Brain microvascular endothelial cell (primary cell): Measurements from ENCODE around the gene CHRNA4.

ENCODE experiments used
- DNase-seq: peaks from one replicate; pipeline ENCODE4 v3.0.0-alpha.2; 2020
- H3K27ac ChIP-seq: fragments of 250-450 bp; sonication (Bioruptor Pico); 2 replicates; pipeline ENCODE4 v1.5.1; 2020; ENCODE audit warnings: mild to moderate bottlenecking, moderate library complexity
- H3K27me3 ChIP-seq: fragments of 250-450 bp; sonication (Bioruptor Pico); replicated peaks from 2 replicates; pipeline ENCODE4 v1.5.1; 2020; ENCODE audit warnings: mild to moderate bottlenecking
- H3K36me3 ChIP-seq: fragments of 250-450 bp; sonication (Bioruptor Pico); replicated peaks from 2 replicates; pipeline ENCODE4 v1.5.1; 2020; ENCODE audit warnings: mild to moderate bottlenecking
- H3K4me3 ChIP-seq: 2 replicates; pipeline ENCODE4 v1.5.1; 2011; ENCODE audit warnings: low read depth, mild to moderate bottlenecking, control low read depth, low read length, moderate library complexity
- in situ Hi-C: cut with HindIII; loops from 2 replicates; pipeline ENCODE4 v1.10.0; 2017; ENCODE audit warnings: low sequenced_read_pairs, low pct_ligation_motif_present
- TF ChIP-seq, protein P1 (sequence below): IDR thresholded peaks from 2 replicates; pipeline ENCODE4 v1.5.1; 2011; ENCODE audit warnings: low read depth, mild to moderate bottlenecking, moderate library complexity, low read length, control low read depth, inconsistent platforms; ENCODE audit errors: missing control alignments

Gene CHRNA4

DNA sequence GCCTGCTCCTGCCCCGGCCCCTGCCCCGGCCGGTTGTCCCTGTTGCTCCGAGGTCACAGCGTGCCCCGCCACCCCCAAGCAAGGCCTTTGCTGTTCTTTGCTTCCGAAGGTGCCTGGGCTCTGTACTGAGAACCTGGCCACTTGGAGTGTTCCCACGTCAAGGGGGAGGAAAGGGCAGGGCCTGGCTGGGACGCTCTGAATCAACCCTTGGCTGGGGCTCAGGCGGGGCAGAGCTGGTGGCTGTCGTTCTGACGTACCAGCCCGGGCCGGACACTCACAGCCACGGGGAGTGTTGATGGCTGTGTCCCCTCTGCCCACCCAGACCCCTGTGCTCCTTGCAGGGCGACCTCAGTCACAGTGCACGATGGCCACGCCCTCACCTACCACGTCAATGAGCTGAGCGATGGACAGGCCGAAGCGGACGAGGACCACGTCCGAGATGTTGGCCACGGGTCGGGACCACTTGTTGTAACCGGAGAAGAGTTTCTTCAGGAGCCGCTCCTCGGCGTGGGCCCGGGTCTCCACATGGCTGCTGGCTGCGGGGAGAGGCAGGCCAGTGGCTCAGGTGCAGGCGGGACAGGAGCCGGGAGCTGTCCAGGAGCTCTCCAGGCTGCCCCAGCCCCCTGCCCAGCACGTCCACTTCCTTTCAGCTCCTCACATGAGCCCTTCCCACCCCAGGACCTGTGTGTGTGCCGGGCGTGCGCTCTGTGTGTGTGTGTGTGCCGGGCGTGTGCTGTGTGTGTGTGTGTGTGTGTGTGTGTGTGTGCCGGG, 1.8 kb downstream of the CHRNA4 start:
- DNase-seq = no peak
- Histone ChIP-seq H3K4me3 (no peak overlapping the region), H3K36me3 (no peaks in the 10 kb centered on the region), H3K27ac (no peak overlapping the region), H3K27me3 (peaks cover 19% of the 10 kb centered on the region)
- in situ Hi-C loops = no loop called here
- TF ChIP-seq, protein P1, sequence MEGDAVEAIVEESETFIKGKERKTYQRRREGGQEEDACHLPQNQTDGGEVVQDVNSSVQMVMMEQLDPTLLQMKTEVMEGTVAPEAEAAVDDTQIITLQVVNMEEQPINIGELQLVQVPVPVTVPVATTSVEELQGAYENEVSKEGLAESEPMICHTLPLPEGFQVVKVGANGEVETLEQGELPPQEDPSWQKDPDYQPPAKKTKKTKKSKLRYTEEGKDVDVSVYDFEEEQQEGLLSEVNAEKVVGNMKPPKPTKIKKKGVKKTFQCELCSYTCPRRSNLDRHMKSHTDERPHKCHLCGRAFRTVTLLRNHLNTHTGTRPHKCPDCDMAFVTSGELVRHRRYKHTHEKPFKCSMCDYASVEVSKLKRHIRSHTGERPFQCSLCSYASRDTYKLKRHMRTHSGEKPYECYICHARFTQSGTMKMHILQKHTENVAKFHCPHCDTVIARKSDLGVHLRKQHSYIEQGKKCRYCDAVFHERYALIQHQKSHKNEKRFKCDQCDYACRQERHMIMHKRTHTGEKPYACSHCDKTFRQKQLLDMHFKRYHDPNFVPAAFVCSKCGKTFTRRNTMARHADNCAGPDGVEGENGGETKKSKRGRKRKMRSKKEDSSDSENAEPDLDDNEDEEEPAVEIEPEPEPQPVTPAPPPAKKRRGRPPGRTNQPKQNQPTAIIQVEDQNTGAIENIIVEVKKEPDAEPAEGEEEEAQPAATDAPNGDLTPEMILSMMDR = no peak

DNA sequence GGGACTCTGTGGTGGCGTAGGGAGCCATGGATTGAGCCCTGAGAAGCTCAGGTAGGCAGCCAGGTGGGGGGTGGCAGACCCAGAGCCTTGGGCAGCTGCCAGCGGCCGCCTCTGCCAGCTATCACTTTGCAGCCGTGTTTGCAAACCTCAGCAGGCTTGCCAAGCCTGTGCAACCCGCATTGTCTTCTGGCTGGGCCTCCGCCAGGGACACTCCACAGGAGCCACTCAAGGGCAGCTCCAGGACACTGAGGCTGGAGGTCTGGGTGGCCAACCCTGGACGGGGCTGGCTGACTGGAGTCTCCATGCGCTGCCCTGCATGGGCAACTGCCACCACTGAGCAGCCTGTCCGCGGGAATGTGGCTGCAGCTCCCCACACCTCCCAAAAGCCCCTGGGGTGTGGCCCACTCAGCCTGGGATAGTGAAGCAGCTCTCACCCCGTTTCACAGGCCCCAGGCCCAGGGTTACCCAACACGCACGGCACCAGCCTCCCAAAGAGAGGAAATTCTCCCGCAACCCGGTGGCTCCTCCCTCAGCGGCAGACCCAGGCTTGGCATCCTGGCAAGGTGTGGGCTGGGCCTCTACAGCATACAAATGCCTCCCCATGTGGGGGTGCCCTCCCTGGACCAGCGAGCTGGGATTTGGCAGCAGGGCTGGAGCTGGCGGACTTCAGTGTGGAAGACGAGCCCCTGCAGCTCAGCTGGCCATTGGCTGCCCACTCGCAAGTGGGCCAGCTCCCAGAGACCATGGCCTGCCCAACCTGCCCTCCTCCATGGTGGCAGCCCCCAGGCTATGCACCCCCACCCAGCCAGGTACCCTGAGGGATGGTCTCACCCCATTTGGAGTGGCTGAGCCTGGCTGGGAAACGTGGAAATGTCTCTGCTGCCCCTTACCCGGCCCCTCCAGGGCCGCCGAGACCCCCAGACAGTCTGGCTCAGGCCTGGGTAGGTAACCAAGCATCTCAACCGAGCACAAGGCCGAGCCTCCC, 2.9 kb downstream of the CHRNA4 start:
- DNase-seq = no peak
- no peak overlapping the region for H3K27ac ChIP-seq
- H3K36me3 ChIP-seq = no peaks in the 10 kb centered on the region
- TF ChIP-seq, protein P1 = no peak
- in situ Hi-C loops = no loop called here
- H3K27me3 ChIP-seq = peaks cover 19% of the 10 kb centered on the region
- H3K4me3 ChIP-seq = no peak overlapping the region

DNA sequence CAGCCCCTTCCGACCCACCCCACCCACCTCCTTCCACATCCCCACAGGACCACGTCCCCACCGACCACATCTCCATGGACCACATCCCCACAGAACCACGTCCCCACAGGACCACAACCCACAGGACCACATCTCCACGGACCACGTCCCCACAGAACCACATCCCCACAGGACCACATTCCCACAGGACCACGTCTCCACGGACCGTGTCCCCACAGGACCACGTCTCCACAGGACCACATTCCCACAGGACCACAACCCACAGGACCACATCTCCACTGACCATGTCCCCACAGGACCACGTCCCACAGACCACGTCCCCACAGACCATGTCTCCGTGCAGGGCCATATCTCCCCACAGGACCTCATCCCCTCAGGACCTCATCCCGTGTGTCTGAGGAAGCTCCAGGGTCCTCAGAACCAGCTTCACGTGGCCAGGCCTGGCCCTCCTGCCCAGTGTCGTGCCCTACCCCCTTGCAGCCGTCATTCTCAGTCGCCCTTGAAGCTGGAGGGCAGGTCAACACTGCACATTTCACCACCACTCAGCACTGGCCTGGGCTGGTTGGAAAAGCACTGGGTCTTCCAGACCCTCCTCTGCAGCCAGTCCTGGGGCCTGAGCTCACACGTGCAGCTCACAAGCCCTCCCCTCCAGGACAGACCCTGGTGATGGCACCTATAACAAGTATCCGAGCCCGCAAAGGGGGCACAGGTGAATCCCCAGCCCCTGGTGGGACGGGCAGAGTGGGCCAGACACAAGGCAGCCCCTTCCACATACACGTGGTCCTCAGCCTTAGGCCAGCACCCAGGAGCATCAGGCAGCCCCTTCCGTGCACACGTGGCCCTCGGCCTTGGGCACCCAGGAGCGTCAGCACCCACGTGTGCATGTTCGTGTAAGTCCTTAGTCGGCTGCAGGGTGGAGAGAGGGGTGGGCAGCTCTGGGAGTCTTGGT, 3.9 kb downstream of the CHRNA4 start:
- H3K4me3 ChIP-seq = no peak overlapping the region
- no peak for DNase-seq
- TF ChIP-seq, protein P1 = no peak
- peaks cover 17% of the 10 kb centered on the region for H3K27me3 ChIP-seq
- H3K27ac ChIP-seq = no peak overlapping the region
- in situ Hi-C loops = no loop called here
- H3K36me3 ChIP-seq = no peaks in the 10 kb centered on the region

DNA sequence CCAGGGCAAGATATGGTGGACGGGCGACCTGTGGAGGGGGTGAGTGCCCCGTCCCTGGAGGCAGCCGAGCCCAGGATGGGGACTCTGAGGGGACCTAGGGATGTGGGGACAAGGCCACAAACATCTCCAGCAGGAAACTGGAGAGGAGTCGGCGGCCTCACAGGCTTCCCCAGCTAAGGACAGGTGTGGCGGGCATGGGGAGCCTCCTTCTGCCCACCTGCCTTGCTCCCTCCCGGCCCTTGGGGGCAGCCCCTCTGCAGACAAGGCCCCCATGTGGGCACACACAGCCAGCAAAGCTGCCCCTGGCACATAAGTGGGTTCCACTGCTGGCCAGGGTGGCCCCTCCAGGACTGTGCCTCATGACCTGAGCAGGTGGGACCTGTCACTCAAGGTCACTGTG, 4.6 kb downstream of the CHRNA4 start:
- Histone ChIP-seq H3K4me3 (no peak overlapping the region), H3K27ac (no peak overlapping the region), H3K27me3 (peaks cover 10% of the 10 kb centered on the region), H3K36me3 (no peaks in the 10 kb centered on the region)
- in situ Hi-C loops = no loop called here
- TF ChIP-seq, protein P1 = no peak
- DNase-seq = no peak

DNA sequence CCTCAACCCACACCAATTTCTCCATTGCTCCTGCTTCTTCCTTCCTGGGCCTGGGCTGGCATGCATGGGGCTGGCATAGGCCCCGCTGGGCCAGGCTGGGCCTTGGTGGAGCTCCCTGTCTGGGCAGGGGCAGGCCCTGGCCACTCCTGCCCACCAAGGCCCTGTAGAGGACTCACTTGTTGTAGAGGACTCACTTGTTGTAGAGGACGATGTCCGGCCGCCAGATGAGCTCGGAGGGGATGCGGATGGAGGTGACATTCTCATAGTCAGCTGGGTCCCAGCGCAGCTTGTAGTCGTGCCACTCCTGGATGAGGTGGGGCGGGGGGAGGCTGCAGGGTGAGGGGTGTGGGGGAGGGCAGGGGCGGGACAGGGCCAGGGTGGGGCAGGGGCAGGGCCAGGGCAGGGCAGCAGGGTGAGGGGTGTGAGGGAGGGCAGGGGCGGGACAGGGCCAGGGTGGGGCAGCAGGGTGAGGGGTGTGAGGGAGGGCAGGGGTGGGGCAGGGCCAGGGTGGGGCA, 5.3 kb downstream of the CHRNA4 start:
- no peak for DNase-seq
- TF ChIP-seq, protein P1 = no peak
- in situ Hi-C loops = no loop called here
- Histone ChIP-seq H3K27me3 (peaks cover 7% of the 10 kb centered on the region), H3K27ac (no peak overlapping the region), H3K4me3 (no peak overlapping the region), H3K36me3 (no peaks in the 10 kb centered on the region)
